ENCODE results near the gene PKD1.
"Not testable (repeated sequence)": the region's sequence is repeated elsewhere in the genome, so short reads cannot be mapped to it uniquely, and the experiment has no call there.

PKD1 gene

GRCh38 chr16:2115591-2115973 lies 20.1 kb downstream of the PKD1 start:
- in situ Hi-C loops (cut with MboI; ENCODE audit: low sequenced_read_pairs, unreplicated experiment) = no loop called here
- TF ChIP-seq, protein P1, sequence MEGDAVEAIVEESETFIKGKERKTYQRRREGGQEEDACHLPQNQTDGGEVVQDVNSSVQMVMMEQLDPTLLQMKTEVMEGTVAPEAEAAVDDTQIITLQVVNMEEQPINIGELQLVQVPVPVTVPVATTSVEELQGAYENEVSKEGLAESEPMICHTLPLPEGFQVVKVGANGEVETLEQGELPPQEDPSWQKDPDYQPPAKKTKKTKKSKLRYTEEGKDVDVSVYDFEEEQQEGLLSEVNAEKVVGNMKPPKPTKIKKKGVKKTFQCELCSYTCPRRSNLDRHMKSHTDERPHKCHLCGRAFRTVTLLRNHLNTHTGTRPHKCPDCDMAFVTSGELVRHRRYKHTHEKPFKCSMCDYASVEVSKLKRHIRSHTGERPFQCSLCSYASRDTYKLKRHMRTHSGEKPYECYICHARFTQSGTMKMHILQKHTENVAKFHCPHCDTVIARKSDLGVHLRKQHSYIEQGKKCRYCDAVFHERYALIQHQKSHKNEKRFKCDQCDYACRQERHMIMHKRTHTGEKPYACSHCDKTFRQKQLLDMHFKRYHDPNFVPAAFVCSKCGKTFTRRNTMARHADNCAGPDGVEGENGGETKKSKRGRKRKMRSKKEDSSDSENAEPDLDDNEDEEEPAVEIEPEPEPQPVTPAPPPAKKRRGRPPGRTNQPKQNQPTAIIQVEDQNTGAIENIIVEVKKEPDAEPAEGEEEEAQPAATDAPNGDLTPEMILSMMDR (IDR thresholded peaks at IDR 0.05; ENCODE audit: borderline replicate concordance, control extremely low read depth, extremely low read depth, insufficient read depth, missing control alignments) = no peak
- DNase-seq (ENCODE audit: low spot score) = no peak

DNA sequence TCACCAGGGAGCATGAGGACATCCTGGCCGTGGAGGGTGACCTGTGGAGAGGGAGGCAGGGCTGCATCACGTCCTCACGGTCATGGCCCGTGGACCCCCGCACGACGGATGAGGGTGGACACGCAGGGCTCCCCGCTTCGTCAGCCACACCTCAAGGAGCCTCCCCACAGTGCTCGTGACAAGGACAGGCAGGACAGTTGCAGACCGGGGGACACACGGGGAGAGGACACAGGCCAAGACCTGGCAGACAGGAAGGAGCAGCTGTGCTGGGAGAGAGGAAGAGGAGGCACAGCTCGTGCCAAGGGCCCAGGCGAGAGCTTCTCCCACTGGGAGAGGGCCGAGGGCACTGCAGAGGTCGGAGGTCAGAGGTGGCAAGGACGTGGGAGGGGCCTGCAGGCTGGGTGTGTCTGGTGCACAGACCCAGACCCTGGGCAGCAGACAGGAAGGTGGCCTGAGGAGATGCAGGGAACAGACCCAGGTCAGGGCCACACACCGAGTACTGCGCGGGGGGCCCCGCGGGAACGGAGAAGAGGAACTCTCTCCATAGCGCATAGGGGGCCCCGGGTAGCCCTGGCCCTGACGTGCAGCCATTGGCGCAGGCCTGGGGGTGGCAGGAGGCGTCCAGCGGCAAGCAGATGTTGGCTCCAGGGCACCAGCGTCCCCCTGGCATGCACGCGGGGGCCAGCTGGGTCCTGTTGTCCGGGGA lies 20.7 kb downstream of the PKD1 start:
- DNase-seq (ENCODE audit: low spot score); in situ Hi-C loops (cut with MboI; ENCODE audit: low sequenced_read_pairs, unreplicated experiment): not testable (repeated sequence)

DNA sequence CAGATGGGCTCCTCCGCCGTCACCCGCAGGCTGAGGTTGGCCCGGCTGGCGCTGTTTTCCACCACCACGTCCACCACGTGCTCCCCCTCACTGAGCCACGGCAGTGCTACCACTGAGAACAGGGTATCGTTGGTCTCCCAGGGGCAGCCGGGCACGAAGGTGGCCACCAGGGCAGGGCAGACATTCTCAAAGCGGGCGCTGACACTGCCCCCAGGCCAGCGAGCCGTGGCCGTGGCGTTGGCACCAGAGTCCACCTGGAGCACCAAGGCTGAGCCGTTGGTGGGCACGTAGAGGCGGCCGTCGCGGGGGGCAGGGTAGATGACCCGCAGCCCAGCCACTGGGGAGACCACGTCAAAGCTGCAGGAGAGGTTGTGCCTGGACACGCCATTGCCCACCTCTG lies 21.5 kb downstream of the PKD1 start:
- DNase-seq (ENCODE audit: low spot score); in situ Hi-C loops (cut with MboI; ENCODE audit: low sequenced_read_pairs, unreplicated experiment): not testable (repeated sequence)

- DNase-seq (ENCODE audit: low spot score); in situ Hi-C loops (cut with MboI; ENCODE audit: low sequenced_read_pairs, unreplicated experiment): not testable (repeated sequence)
Observed at GRCh38 chr16:2112539-2113106, 23.1 kb downstream of the PKD1 start.

DNA sequence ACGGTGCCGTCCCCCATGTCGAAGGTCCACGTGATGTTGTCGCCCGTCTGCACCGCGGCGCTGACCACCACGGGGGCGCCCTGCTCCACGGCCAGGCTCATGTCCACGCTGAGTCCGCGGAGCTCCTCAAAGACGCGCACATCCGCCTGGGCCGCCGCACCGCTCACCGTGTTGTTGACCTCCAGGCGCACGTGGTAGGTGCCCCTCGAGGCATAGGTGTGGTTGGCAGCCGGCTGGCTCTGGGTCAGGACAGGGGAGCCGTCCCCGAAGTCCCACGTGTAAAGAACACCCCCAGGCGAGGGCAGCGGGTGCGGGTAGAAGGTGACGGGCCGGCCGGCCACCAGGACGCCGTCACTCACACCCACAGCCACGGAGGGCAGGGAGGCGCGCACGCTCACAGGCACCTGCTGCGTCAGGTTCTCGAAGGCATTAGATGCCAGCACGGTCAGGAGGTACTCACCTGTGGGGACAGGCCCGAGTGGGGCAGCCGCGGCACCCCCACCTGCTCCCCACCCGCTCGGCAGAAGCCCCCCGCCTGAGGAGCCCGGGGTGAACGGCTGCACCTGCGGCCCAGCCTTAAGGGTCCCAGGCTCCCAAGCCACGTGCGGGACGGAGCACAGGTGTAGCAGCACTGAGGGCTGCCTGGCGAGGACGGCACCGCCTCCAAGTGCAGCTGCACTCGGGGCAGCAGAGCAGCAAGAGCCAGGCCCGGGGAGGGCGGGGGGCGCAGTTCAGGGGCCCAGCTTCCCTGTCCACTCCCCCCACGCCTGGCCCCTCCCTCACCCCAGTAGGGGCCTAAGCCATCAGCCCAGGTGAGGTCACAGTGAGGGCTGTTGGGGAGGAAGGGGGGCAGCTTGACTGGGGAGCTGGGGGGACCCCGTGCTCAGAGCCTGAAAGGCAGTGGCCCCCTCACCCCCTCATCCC lies 24.0 kb downstream of the PKD1 start:
- in situ Hi-C loops (cut with MboI; ENCODE audit: low sequenced_read_pairs, unreplicated experiment); DNase-seq (ENCODE audit: low spot score): not testable (repeated sequence)

DNA sequence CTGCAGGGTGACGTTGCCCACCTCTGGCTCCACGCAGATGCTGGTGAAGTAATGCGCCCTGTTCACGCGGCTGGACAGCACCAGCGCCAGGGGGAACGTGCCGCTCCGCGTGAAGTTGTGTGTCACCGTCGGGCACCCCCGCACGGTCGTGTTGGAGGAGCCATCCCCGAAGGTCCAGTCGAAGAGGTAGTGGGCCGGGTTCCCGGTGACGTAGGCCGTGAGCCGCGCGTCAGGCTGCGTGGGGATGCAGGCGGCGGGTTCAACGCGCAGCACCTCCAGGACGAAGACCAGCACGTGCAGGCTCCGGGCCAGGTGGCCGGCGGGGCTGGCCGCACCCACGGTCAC lies 24.7 kb downstream of the PKD1 start:
- in situ Hi-C loops (cut with MboI; ENCODE audit: low sequenced_read_pairs, unreplicated experiment) = not testable (repeated sequence)

DNA sequence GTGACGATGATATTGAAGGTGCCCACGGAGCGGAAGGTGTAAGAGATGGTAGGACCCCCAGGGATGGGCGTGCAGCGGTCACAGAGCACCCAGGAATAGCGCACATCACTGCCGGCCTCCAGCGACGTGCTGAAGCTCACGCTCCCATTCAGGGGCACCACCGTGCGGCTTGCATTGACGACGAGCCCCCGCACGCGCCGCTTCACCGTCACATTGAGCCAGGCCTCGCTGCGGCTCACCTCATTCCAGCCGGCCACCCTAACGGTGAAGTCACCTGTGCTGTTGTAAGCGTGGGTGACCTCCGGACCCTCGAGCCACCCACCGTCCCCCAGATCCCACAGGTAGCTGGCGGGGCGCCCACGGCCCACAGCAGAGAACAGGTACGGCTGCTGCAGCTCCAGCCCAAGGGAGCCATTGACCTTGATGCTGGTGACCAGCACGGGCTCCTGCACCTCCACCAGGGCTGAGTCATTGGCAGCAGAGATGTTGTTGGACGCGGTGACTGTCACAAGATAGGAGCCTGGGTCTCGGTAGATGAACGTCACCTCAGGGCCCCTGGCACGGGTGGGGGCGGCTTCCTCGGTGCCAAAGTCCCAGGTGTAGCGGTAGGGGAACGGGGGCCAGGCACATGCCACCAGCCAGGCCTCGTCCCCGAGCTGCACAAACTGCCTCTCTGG lies 25.2 kb downstream of the PKD1 start:
- in situ Hi-C loops (cut with MboI; ENCODE audit: low sequenced_read_pairs, unreplicated experiment); DNase-seq (ENCODE audit: low spot score): not testable (repeated sequence)

More for the DNA sequence above, 24.7 kb downstream of the PKD1 start:
- not testable (repeated sequence) for DNase-seq (ENCODE audit: low spot score)

GRCh38 chr16:2109872-2110271 lies 25.8 kb downstream of the PKD1 start:
- in situ Hi-C loops (cut with MboI; ENCODE audit: low sequenced_read_pairs, unreplicated experiment); DNase-seq (ENCODE audit: low spot score): not testable (repeated sequence)

DNA sequence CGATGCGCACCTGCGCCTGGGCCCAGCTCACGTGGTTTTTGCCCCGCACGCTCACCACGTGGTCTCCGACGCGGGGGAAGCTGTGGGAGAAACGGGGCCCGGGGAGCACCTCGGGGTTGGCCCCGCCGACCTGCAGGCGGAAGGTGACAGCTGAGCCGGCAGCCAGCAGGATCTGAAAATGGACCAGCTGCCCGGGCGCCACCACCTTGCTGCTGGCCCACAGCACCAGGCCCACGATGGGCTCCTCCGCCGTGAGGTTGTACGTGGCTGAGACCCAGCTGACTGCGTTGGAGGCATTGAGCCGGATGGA lies 26.5 kb downstream of the PKD1 start:
- DNase-seq (ENCODE audit: low spot score); in situ Hi-C loops (cut with MboI; ENCODE audit: low sequenced_read_pairs, unreplicated experiment): not testable (repeated sequence)

DNA sequence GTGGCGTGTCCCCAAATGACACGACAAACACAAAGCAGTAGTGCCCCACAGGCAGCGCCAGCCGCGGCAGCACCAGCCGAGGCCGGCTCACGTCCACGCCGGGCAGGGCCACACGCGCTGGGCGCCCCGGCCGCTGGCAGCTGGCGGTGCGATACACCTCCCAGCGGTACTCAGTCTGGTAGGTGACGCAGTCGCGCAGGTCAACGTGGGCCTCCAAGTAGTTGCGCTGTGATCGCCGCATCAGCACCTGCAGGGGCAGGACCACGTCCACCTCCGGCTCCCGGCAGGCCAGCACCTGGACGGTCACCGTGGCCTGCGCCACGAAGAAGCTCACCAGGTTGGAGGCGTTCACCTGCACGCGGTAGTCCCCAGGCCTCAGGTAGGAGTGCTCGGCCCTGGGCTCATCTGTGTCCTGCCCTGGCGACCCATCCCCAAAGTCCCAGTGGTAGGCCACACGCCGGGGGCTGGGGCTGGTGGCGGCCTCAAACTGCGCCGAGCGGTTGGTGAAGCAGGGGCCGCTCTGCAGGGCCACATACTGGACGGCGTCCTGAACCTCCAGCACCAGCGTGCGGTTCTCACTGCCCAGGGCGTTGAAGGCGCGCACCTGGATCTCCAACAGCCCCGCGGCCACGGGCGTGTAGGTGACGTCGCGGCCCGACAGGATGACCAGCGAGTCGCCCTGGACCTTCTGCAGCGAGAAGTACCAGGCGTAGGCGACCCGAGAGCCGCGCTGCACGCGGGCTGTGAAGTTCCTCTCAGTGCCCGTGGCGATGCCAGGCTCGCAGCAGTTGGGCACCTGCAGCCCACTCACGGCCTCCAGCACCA lies 27.0 kb downstream of the PKD1 start:
- DNase-seq (ENCODE audit: low spot score); in situ Hi-C loops (cut with MboI; ENCODE audit: low sequenced_read_pairs, unreplicated experiment): not testable (repeated sequence)

GRCh38 chr16:2107791-2108125 lies 27.9 kb downstream of the PKD1 start:
- DNase-seq (ENCODE audit: low spot score); in situ Hi-C loops (cut with MboI; ENCODE audit: low sequenced_read_pairs, unreplicated experiment): not testable (repeated sequence)

GRCh38 chr16:2107121-2107790 lies 28.4 kb downstream of the PKD1 start:
- in situ Hi-C loops (cut with MboI; ENCODE audit: low sequenced_read_pairs, unreplicated experiment); DNase-seq (ENCODE audit: low spot score): not testable (repeated sequence)

DNA sequence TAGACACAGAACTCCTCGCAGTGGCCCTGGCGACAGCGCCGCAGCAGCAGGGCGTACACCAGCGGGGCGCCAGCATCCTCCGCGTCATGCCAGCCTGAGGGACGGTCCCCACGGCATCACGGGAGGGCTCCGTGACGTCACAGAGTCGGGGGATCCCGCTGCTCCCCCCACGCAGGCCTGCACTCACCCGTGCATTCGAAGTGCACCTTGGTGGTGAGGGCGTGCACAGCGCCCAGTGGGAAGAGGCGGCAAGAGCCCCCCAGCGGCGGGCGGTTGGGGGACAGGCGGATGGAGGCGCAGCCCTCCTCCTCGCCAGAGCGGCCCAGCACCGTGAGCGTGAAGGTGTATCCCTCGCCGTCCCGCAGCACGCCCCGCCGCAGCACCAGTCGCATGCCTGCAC lies 29.5 kb downstream of the PKD1 start:
- in situ Hi-C loops (cut with MboI; ENCODE audit: low sequenced_read_pairs, unreplicated experiment); DNase-seq (ENCODE audit: low spot score): not testable (repeated sequence)

- in situ Hi-C loops (cut with MboI; ENCODE audit: low sequenced_read_pairs, unreplicated experiment) = not testable (repeated sequence)
Observed at GRCh38 chr16:2105769-2106168, 29.9 kb downstream of the PKD1 start.

DNA sequence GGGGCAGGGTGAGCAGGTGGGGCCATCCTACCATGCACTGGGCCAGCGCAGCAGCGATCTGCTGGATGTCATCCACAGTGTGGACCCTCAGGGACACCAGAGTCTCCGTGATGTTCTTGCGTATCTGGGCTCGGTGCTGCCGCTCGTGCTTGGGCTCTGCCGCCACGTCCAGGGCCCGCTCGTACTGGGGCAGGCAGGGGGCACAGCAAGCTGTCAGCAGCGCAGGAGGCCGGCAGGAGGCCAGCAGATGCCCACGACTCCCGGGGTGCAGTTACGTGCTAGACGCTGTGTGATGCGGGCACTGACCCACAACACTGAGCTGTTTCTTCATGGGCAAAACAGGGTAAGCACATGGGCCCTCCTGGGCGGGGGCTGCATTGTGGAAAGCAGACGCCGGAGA lies 30.4 kb downstream of the PKD1 start:
- DNase-seq (ENCODE audit: low spot score); in situ Hi-C loops (cut with MboI; ENCODE audit: low sequenced_read_pairs, unreplicated experiment): not testable (repeated sequence)

More at GRCh38 chr16:2105769-2106168, 29.9 kb downstream of the PKD1 start:
- DNase-seq (ENCODE audit: low spot score) = not testable (repeated sequence)

GRCh38 chr16:2104464-2104863 lies 31.2 kb downstream of the PKD1 start:
- in situ Hi-C loops (cut with MboI; ENCODE audit: low sequenced_read_pairs, unreplicated experiment); DNase-seq (ENCODE audit: low spot score): not testable (repeated sequence)

Measured in GM13976 (cell line).